Small intestine (tissue), 7 donors: ENCODE measurements around the gene XRCC2. TPM values are rescaled to one million over a fixed set of nuclear protein-coding genes. Genes with fewer than 3 reads are reported as not detected.
"Not testable (repeated sequence)": the region's sequence is repeated elsewhere in the genome, so short reads cannot be mapped to it uniquely, and the experiment has no call there.

Source experiments
- DNase-seq, 2 donors: peaks; one replicate each; pipeline versions ENCODE4 v3.0.0 to v3.0.0-alpha.2; 2013
- FAIRE-seq: peaks from 2 replicates; lab custom pipeline; 2012; peaks lifted over from hg19 to GRCh38; lab: Jason Lieb, UNC
- H3K27ac ChIP-seq, 3 donors: one replicate each; pipeline ENCODE4 v1.5.1; 2013; ENCODE audit warnings: low read length in 2 of 3, mild to moderate bottlenecking in 2 of 3, control low read depth in 1 of 3, inconsistent platforms in 1 of 3, low read depth in 1 of 3, moderate library complexity in 1 of 3
- H3K27me3 ChIP-seq, 3 donors: one replicate each; pipeline ENCODE4 v1.6.1; 2013; ENCODE audit warnings: low read length in 3 of 3, inconsistent platforms in 1 of 3; ENCODE audit not compliant: control insufficient read depth in 3 of 3, insufficient read depth in 3 of 3
- H3K36me3 ChIP-seq, 3 donors: one replicate each; pipeline ENCODE4 v1.6.1; 2013; ENCODE audit warnings: low read length in 3 of 3, inconsistent platforms in 1 of 3, low read depth in 1 of 3, mild to moderate bottlenecking in 1 of 3, moderate library complexity in 1 of 3; ENCODE audit not compliant: control insufficient read depth in 3 of 3, insufficient read depth in 2 of 3
- H3K4me1 ChIP-seq, 3 donors: one replicate each; pipeline ENCODE4 v1.6.1; 2013; ENCODE audit warnings: low read length in 2 of 3, inconsistent platforms in 1 of 3, low read depth in 1 of 3, mild to moderate bottlenecking in 1 of 3, moderate library complexity in 1 of 3; ENCODE audit not compliant: control insufficient read depth in 3 of 3, insufficient read depth in 2 of 3
- H3K4me3 ChIP-seq, 3 donors: one replicate each; pipeline ENCODE4 v1.5.1; 2013; ENCODE audit warnings: low read length in 3 of 3, control low read depth in 1 of 3, inconsistent platforms in 1 of 3, low read depth in 1 of 3, mild to moderate bottlenecking in 1 of 3, moderate library complexity in 1 of 3
- H3K9me3 ChIP-seq, 2 donors: one replicate each; pipeline ENCODE4 v1.6.1; 2013; ENCODE audit warnings: low read depth in 1 of 2, low read length in 1 of 2; ENCODE audit not compliant: control insufficient read depth in 2 of 2, insufficient read depth in 1 of 2
- WGBS, 3 donors: extraction: QIAGEN DNeasy Blood & Tissue Kit; methylation state at CpG; one replicate each; pipeline ENCODE4 v1.1.7; 2013; 5-methylcytosine and 5-hydroxymethylcytosine counted together
- polyA plus RNA-seq, 4 donors: library from polyadenylated mRNA; stranded (reverse) in 3 of 4; unstranded in 1 of 4; fragments of 200-250 nt in 3 of 4; fragments of 120-200 nt in 1 of 4; gene quantifications; one replicate each; pipeline versions ENCODE4 v1.2.1 to v1.2.3, GENCODE V29; 2013
- donor health status: healthy with polysubstance abuse.
- donor health status: control.
- donor health status: control.
- donor health status: Bipolar disorder and iron deficiency.
- donor health status: healthy.

XRCC2 gene
- polyA plus RNA-seq, 4 donors = 1.9 to 5.9 TPM; not detected in 2

DNA sequence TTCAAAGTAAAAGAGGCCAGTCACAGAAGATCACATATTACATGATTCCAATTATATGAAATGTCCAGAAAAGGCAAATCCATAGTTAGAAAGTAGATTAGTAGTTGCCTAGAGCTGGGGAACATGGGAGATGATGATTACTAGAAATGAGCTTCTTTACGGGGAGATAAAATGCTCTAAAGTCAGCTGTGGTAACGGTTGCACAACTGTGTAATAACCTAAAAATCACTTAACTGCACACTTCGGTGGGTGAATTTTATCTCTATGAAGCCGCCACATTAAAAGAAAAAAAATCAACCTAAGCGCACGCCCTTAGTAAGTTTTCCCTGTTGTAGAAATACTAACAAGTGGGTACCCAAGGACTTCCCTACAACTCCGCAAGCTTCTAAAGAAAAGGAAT, 15.9 kb downstream of the XRCC2 start:
- DNase-seq = no peak
- no peak for FAIRE-seq
- Histone ChIP-seq H3K4me3 (no peak overlapping the region), H3K27ac (no peak overlapping the region), H3K27me3 (no peaks in the 10 kb centered on the region), H3K4me1 (peaks cover 0 to 9% (median 0%) of the 10 kb centered on the region in 3 donors), H3K36me3 (peaks cover 0 to 2% (median 0%) of the 10 kb centered on the region in 3 donors), H3K9me3 (no peaks in the 10 kb centered on the region)
- WGBS, 3 donors = 96 to 98% (median 97%) methylated on average over 7 of the region's 7 CpGs

DNA sequence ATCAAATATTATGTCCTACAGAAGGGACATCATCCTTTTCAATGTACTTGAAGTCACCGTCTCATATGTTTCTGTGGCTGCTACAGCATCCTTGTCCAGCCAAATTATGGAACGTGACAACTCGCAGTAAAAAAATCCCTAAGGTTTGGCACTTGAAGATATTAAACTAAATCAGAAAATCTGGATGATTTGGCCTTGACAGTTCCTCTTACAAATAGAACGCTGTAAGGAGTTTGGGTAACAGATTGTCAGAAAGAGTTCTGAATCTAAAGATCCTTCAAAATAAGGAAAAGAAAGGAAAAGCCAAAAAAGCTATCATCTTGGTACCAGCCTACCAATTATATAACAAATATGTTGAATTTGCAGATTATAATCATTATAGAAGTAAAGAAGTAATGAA, 21.0 kb downstream of the XRCC2 start:
- peaks cover 0 to 2% (median 0%) of the 10 kb centered on the region in 3 donors for H3K36me3 ChIP-seq
- H3K9me3 ChIP-seq = no peaks in the 10 kb centered on the region
- FAIRE-seq (no peak), DNase-seq (no peak)
- no peaks in the 10 kb centered on the region for H3K4me1 ChIP-seq
- no peak overlapping the region for H3K27ac ChIP-seq
- no peak overlapping the region for H3K4me3 ChIP-seq
- WGBS, 3 donors = 91 to 93% (median 92%) methylated on average over 4 of the region's 4 CpGs
- no peaks in the 10 kb centered on the region for H3K27me3 ChIP-seq

DNA sequence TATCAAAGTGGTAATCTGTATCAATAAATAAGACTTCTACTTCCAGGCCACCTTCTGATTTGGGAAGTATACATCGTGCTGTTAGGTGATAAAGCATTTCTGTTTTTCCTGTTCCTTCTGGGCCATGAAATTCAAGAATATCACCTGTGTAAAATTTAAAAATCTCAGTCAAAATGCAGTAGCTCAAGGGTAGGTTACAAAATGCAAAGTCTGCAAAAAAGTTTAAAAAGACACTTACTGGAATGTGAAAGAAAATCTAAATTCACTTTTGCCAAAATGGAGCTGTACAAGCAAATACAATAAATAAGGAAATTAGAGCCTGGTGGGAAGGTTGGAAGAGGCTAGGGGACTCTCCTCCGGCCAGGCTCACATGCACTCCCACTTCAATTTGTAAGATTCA, 26.7 kb downstream of the XRCC2 start:
- peaks cover 0 to under 1% of the 10 kb centered on the region in 2 donors for H3K9me3 ChIP-seq
- no peak for DNase-seq
- H3K4me1 ChIP-seq = no peaks in the 10 kb centered on the region
- no peaks in the 10 kb centered on the region for H3K36me3 ChIP-seq
- H3K4me3 ChIP-seq = no peak overlapping the region
- no peaks in the 10 kb centered on the region for H3K27me3 ChIP-seq
- WGBS, 3 donors = 88 to 90% (median 89%) methylated on average over 2 of the region's 2 CpGs
- H3K27ac ChIP-seq = no peak overlapping the region
- FAIRE-seq = no peak

DNA sequence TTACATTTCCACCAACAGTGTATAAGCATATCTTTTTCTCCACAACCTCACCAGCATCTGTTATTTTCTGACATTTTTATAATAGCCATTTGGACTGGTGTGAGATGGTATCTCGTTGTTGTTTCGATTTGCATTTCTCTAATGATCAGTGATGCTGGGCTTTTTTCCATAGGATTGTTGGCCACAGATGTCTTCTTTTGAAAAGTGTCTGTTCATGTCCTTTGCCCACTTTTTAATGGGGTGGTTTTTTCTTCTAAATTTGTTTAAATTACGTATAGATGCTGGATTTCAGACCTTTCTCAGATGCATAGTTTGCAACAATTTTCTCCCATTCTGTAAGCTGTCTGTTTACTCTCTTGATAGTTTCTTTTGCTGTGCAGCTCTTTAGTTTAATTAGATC, 28.9 kb downstream of the XRCC2 start:
- Histone ChIP-seq H3K4me1 (no peaks in the 10 kb centered on the region), H3K9me3 (peaks cover 0 to 3% of the 10 kb centered on the region in 2 donors), H3K36me3 (no peaks in the 10 kb centered on the region), H3K27ac (no peak overlapping the region), H3K4me3 (no peak overlapping the region), H3K27me3 (no peaks in the 10 kb centered on the region)
- 94 to 100% (median 98%) methylated on average over 3 of the region's 3 CpGs for WGBS, 3 donors
- FAIRE-seq (no peak), DNase-seq (no peak)

DNA sequence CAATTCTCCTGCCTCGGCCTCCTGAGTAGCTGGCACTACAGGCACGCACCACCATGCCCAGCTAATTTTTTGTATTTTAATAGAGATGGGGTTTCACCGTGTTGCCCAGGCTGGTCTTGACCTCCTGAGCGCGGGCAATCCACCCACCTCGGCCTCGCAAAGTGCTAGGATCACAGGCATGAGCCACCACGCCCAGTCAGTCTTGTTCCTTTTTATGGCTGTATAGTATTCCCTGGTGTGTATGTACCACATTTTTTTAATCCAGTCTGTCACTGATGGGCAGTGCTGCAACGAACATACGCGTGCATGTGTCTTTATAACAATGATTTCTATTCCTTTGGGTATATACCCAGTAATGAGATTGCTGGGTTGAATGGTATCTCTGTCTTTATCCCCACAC, 29.4 kb downstream of the XRCC2 start:
- not testable (repeated sequence) for H3K27ac ChIP-seq, H3K36me3 ChIP-seq, H3K4me1 ChIP-seq, DNase-seq, H3K27me3 ChIP-seq, H3K9me3 ChIP-seq, FAIRE-seq, H3K4me3 ChIP-seq
- 91 to 98% (median 97%) methylated on average over 11 of the region's 11 CpGs for WGBS, 3 donors

DNA sequence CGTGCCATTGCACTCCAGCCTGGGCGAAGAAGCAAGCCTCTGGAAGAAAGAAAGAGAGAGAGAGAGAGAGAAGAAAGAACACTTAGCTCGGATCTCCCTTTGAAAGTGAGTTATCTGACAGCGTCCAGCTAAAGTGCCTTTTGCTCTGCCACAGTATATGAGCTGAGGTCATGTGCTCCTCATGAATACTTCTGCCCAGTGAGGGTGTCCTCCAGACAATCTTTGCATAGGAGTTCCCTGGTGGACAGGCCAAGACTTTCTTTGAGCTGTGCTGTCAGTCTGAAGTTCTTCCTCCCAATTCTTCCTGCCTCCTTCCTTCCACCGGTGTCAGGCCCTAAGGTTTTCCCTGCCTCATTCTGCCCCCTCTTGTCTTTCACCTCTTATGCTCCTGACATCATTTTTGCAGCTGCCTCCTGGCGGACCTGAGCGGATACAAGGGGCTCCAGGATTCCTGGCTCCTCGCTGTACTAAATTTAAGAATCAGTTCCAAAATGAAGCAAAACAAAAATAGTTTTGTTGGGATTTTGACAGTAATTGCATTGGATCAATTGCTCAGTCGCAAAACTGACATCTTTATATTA, 31.9 kb downstream of the XRCC2 start:
- Histone ChIP-seq H3K27ac (no peak overlapping the region), H3K4me3 (no peak overlapping the region), H3K9me3 (peaks cover 0 to 3% of the 10 kb centered on the region in 2 donors), H3K4me1 (no peaks in the 10 kb centered on the region), H3K27me3 (no peaks in the 10 kb centered on the region), H3K36me3 (no peaks in the 10 kb centered on the region)
- 89 to 93% (median 93%) methylated on average over 9 of the region's 9 CpGs for WGBS, 3 donors
- FAIRE-seq = no peak
- no peak for DNase-seq

DNA sequence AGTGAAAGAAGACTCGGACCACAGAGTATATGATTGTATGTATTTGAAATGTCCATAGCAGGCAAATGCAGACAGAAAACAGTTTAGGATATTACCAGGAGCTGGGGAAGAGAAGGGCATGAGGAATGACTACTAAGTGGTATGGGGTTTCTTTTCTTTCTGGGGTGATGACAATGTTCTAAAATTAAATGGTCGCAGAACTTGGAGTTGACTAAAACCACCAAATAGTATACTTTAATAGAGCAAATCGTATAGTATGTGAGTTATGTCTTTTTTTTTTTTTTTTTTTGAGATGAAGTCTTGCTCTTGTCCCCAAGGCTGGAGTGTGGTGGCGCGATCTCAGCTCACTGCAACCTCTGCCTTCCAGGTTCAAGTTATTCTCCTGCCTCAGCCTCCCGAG, 34.6 kb downstream of the XRCC2 start:
- 92 to 95% (median 92%) methylated on average over 6 of the region's 6 CpGs for WGBS, 3 donors
- Histone ChIP-seq H3K4me3 (no peak overlapping the region), H3K27me3 (no peaks in the 10 kb centered on the region), H3K4me1 (no peaks in the 10 kb centered on the region), H3K27ac (no peak overlapping the region), H3K36me3 (no peaks in the 10 kb centered on the region), H3K9me3 (peaks cover 0 to 3% of the 10 kb centered on the region in 2 donors)
- FAIRE-seq (no peak), DNase-seq (no peak)

DNA sequence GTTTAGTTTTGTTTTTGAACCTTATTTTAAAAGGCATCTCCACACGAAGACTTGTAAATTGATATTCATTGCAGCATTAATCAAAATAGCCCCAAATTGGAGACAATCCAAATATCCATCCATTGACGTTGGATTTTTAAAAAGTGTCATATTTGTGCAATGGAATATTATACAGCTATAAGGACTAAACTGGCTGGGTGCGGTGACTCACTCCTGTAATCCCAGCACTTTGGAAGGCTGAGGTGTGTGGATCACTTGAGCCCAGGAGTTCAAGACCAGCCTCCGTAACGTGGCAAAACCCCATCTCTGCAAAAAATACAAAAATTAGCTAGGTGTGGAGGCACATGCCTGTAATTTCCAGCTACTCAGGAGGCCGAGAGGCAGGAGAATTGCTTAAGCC, 35.1 kb downstream of the XRCC2 start:
- DNase-seq (no peak), FAIRE-seq (no peak)
- Histone ChIP-seq H3K9me3 (peaks cover 0 to 3% of the 10 kb centered on the region in 2 donors), H3K36me3 (no peaks in the 10 kb centered on the region), H3K4me1 (no peaks in the 10 kb centered on the region), H3K27ac (no peak overlapping the region), H3K4me3 (no peak overlapping the region), H3K27me3 (no peaks in the 10 kb centered on the region)
- 72 to 79% (median 78%) methylated on average over 6 of the region's 6 CpGs for WGBS, 3 donors
